Activated T-helper 1 cell treated with anti-CD3 and anti-CD28 coated beads, Interleukin-12 subunit alpha, Interleukin-12 subunit beta, Interleukin-2, Interleukin-4 antibody, amounts not matched to agents 30 ng/mL and 10 ng/mL and 1 ng/mL, durations not matched to agents 14 hours and 24 hours and 36 hours (primary cell): ENCODE data around the gene FLAD1. TPM values are rescaled to one million over a fixed set of nuclear protein-coding genes. Genes with fewer than 3 reads are reported as not detected.

Experiments used
- DNase-seq: peaks from one replicate; pipeline ENCODE4 v3.0.0; 2021; ENCODE audit warnings: low spot score
- H3K27ac Mint-ChIP-seq: one replicate; pipeline ENCODE4 v1.8.0; 2021; ENCODE audit warnings: mild to moderate bottlenecking, mixed read lengths
- H3K27me3 Mint-ChIP-seq: one replicate; pipeline ENCODE4 v1.8.0; 2022; ENCODE audit warnings: mild to moderate bottlenecking, moderate library complexity, mixed read lengths; ENCODE audit not compliant: insufficient read depth
- H3K36me3 Mint-ChIP-seq: one replicate; pipeline ENCODE4 v1.8.0; 2021; ENCODE audit warnings: low read depth, mixed read lengths
- H3K4me1 Mint-ChIP-seq: one replicate; pipeline ENCODE4 v1.8.0; 2021; ENCODE audit warnings: low read depth, mixed read lengths
- H3K4me3 Mint-ChIP-seq: one replicate; pipeline ENCODE4 v1.8.0; 2021; ENCODE audit warnings: mild to moderate bottlenecking, moderate library complexity, mixed read lengths
- H3K9me3 Mint-ChIP-seq: one replicate; pipeline ENCODE4 v1.8.0; 2021; ENCODE audit warnings: mixed read lengths
- intact Hi-C: fragments of 100-400 bp; cut with micrococcal nuclease; formaldehyde crosslinking; loops from one replicate; pipeline ENCODE4 v1.15.1; 2024
- total RNA-seq: library from RNA; stranded (reverse); gene quantifications from 2 replicates; pipeline ENCODE4 v1.2.3, GENCODE V29; 2022

Gene FLAD1
- total RNA-seq, 1 donor from 2014 or later: 74.3 TPM

GRCh38 chr1:154999571-155000410, 16.6 kb downstream of the FLAD1 start:
- peaks cover 7% of the 10 kb centered on the region for H3K36me3 Mint-ChIP-seq
- peaks cover 40% of the 10 kb centered on the region for H3K4me1 Mint-ChIP-seq
- H3K27ac Mint-ChIP-seq: peak overlapping the region; percentile 95
- H3K4me3 Mint-ChIP-seq: peak overlapping the region; percentile 87
- intact Hi-C loops: loop anchor here (1.0 to 5.0 kb wide), 9 partner anchors 9 to 592 kb away; partner anchors contain the start of genes CKS1B, FLAD1, IL6R and RUSC1
- no peak for DNase-seq
- peaks cover 2% of the 10 kb centered on the region for H3K27me3 Mint-ChIP-seq
- no peaks in the 10 kb centered on the region for H3K9me3 Mint-ChIP-seq

GRCh38 chr1:155000411-155000725, 17.2 kb downstream of the FLAD1 start:
- H3K4me1 Mint-ChIP-seq: peaks cover 40% of the 10 kb centered on the region
- no peaks in the 10 kb centered on the region for H3K9me3 Mint-ChIP-seq
- intact Hi-C loops: loop anchor here (1.0 to 5.0 kb wide), 3 partner anchors 26 to 593 kb away; partner anchors contain the start of genes CKS1B, IL6R and RUSC1
- DNase-seq: no peak
- peaks cover 2% of the 10 kb centered on the region for H3K27me3 Mint-ChIP-seq
- H3K36me3 Mint-ChIP-seq: peaks cover 7% of the 10 kb centered on the region
- H3K4me3 Mint-ChIP-seq: peak overlapping the region; percentile 87
- H3K27ac Mint-ChIP-seq: peak overlapping the region; percentile 95

- DNase-seq: peak; percentile 81
- H3K27ac Mint-ChIP-seq: peak overlapping the region; percentile 95
- peaks cover 7% of the 10 kb centered on the region for H3K36me3 Mint-ChIP-seq
- intact Hi-C loops: loop anchor here (1.0 to 5.0 kb wide), 5 partner anchors 27 to 781 kb away; partner anchors contain the start of genes CKS1B, IL6R, RUSC1 and UBAP2L
- H3K9me3 Mint-ChIP-seq: no peaks in the 10 kb centered on the region
- H3K4me1 Mint-ChIP-seq: peaks cover 45% of the 10 kb centered on the region
- H3K4me3 Mint-ChIP-seq: peak overlapping the region; percentile 98
- H3K27me3 Mint-ChIP-seq: peaks cover 2% of the 10 kb centered on the region
Measured at GRCh38 chr1:155000726-155001424, 17.7 kb downstream of the FLAD1 start.

GRCh38 chr1:155001425-155001674, 18.2 kb downstream of the FLAD1 start:
- Mint-ChIP-seq H3K27ac (peak overlapping the region; percentile 85), H3K4me1 (peaks cover 50% of the 10 kb centered on the region), H3K4me3 (peak overlapping the region; percentile 98), H3K9me3 (no peaks in the 10 kb centered on the region), H3K36me3 (peaks cover 8% of the 10 kb centered on the region), H3K27me3 (peaks cover 2% of the 10 kb centered on the region)
- DNase-seq: no peak
- intact Hi-C loops: loop anchor here (1.0 to 5.0 kb wide), 4 partner anchors 46 to 781 kb away; partner anchors contain the start of genes IL6R, RUSC1 and UBAP2L

GRCh38 chr1:155001675-155002463, 18.7 kb downstream of the FLAD1 start:
- intact Hi-C loops: loop anchor here (1.0 to 5.0 kb wide), 11 partner anchors 10 to 782 kb away; partner anchors contain the start of genes EFNA4, IL6R, PYGO2 and RUSC1
- DNase-seq: peak; percentile 98
- peaks cover 55% of the 10 kb centered on the region for H3K4me1 Mint-ChIP-seq
- peaks cover 2% of the 10 kb centered on the region for H3K27me3 Mint-ChIP-seq
- H3K9me3 Mint-ChIP-seq: no peaks in the 10 kb centered on the region
- H3K4me3 Mint-ChIP-seq: peak overlapping the region; percentile 98
- H3K27ac Mint-ChIP-seq: peak overlapping the region; percentile 97
- H3K36me3 Mint-ChIP-seq: peaks cover 11% of the 10 kb centered on the region

GRCh38 chr1:155002464-155003226, 19.5 kb downstream of the FLAD1 start, which contains the start of gene ZBTB7B:
TSS of gene ZBTB7B (plus strand) at chr1:155002802. CDS start at chr1:155014661, 11,859 bp downstream.
- Mint-ChIP-seq H3K4me1 (peaks cover 50% of the 10 kb centered on the region), H3K36me3 (peaks cover 11% of the 10 kb centered on the region), H3K27me3 (peaks cover 2% of the 10 kb centered on the region), H3K9me3 (no peaks in the 10 kb centered on the region), H3K27ac (peak within 1 kb of the TSS; percentile 97), H3K4me3 (peak within 1 kb of the TSS; percentile 98)
- intact Hi-C loops: loop anchor here (1.0 to 5.0 kb wide), 9 partner anchors 10 to 595 kb away; partner anchors contain the start of genes EFNA4, IL6R, PYGO2 and RUSC1
- DNase-seq: no peak

- intact Hi-C loops: loop anchor here (5.0 kb wide), 2 partner anchors 319 to 596 kb away; partner anchors contain the start of genes IL6R and RUSC1
- peaks cover 2% of the 10 kb centered on the region for H3K27me3 Mint-ChIP-seq
- DNase-seq: no peak
Measured at GRCh38 chr1:155003227-155003765, 20.2 kb downstream of the FLAD1 start.

GRCh38 chr1:155003766-155004351, 20.7 kb downstream of the FLAD1 start:
- H3K27ac Mint-ChIP-seq: peak overlapping the region; percentile 97
- H3K36me3 Mint-ChIP-seq: peaks cover 14% of the 10 kb centered on the region
- peaks cover 48% of the 10 kb centered on the region for H3K4me1 Mint-ChIP-seq
- peak overlapping the region; percentile 98 for H3K4me3 Mint-ChIP-seq
- intact Hi-C loops: loop anchor here (5.0 kb wide), 2 partner anchors 318 to 597 kb away; partner anchors contain the start of genes IL6R and RUSC1
- no peaks in the 10 kb centered on the region for H3K9me3 Mint-ChIP-seq
- H3K27me3 Mint-ChIP-seq: peaks cover 2% of the 10 kb centered on the region
- DNase-seq: no peak

More at GRCh38 chr1:155003227-155003765, 20.2 kb downstream of the FLAD1 start:
- H3K36me3 Mint-ChIP-seq: peaks cover 11% of the 10 kb centered on the region
- peaks cover 47% of the 10 kb centered on the region for H3K4me1 Mint-ChIP-seq
- H3K9me3 Mint-ChIP-seq: no peaks in the 10 kb centered on the region
- H3K4me3 Mint-ChIP-seq: peak overlapping the region; percentile 98
- H3K27ac Mint-ChIP-seq: peak overlapping the region; percentile 97

GRCh38 chr1:155004352-155005075, 21.4 kb downstream of the FLAD1 start:
- Mint-ChIP-seq H3K27ac (peak overlapping the region; percentile 96), H3K36me3 (peaks cover 16% of the 10 kb centered on the region), H3K4me1 (peaks cover 45% of the 10 kb centered on the region), H3K9me3 (no peaks in the 10 kb centered on the region), H3K4me3 (peak overlapping the region; percentile 98), H3K27me3 (peaks cover 2% of the 10 kb centered on the region)
- intact Hi-C loops: loop anchor here (5.0 kb wide), 3 partner anchors 168 to 597 kb away; partner anchors contain the start of genes IL6R, KRTCAP2, RUSC1 and TRIM46
- no peak for DNase-seq

- intact Hi-C loops: loop anchor here (5.0 kb wide), 1 partner anchor 167 kb away; the partner anchor contains the start of genes KRTCAP2 and TRIM46
- Mint-ChIP-seq H3K36me3 (peaks cover 24% of the 10 kb centered on the region), H3K27ac (peak overlapping the region; percentile 96), H3K9me3 (no peaks in the 10 kb centered on the region), H3K27me3 (peaks cover 2% of the 10 kb centered on the region), H3K4me3 (peak overlapping the region; percentile 98), H3K4me1 (peaks cover 37% of the 10 kb centered on the region)
- no peak for DNase-seq
Measured at GRCh38 chr1:155005076-155006011, 22.2 kb downstream of the FLAD1 start.
